ENCODE data around the gene DNMBP.

DNA sequence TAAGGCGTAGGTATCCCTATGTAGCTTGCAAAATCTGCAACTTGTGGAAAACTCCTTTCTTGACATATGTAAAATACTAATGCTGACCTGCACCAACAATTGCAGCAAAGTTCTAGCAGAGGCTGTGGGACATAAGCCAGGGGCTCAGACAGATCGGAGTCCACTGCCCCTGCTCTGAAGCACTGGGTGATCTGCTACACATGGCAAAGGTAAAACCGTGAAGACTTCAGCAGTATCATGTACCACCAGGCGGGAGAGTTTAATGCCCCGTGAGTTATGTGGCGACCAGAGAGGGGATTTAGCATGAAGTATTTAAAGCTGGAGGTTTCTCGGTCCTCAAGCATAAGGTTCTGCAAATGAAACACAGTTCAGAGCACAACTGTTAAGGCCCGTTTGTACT is 150.9 kb downstream of the DNMBP start:
- TF ChIP-seq POLR2AphosphoS5 (IDR thresholded peaks at IDR 0.05; ENCODE audit: low read depth) (no peak), EZH2phosphoT487 (IDR thresholded peaks at IDR 0.05; ENCODE audit: unreplicated experiment) (no peak), CREB1 (CRISPR knock-in tag; IDR thresholded peaks at IDR 0.05; ENCODE audit: low read depth) (no peak), JUNB (IDR thresholded peaks at IDR 0.05; ENCODE audit: unreplicated experiment) (no peak)
- TF ChIP-seq, protein P1, sequence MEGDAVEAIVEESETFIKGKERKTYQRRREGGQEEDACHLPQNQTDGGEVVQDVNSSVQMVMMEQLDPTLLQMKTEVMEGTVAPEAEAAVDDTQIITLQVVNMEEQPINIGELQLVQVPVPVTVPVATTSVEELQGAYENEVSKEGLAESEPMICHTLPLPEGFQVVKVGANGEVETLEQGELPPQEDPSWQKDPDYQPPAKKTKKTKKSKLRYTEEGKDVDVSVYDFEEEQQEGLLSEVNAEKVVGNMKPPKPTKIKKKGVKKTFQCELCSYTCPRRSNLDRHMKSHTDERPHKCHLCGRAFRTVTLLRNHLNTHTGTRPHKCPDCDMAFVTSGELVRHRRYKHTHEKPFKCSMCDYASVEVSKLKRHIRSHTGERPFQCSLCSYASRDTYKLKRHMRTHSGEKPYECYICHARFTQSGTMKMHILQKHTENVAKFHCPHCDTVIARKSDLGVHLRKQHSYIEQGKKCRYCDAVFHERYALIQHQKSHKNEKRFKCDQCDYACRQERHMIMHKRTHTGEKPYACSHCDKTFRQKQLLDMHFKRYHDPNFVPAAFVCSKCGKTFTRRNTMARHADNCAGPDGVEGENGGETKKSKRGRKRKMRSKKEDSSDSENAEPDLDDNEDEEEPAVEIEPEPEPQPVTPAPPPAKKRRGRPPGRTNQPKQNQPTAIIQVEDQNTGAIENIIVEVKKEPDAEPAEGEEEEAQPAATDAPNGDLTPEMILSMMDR (conservative IDR thresholded peaks at IDR 0.05; ENCODE audit: low read depth in 2 of 2), result no peak
- TF ChIP-seq, protein P2, sequence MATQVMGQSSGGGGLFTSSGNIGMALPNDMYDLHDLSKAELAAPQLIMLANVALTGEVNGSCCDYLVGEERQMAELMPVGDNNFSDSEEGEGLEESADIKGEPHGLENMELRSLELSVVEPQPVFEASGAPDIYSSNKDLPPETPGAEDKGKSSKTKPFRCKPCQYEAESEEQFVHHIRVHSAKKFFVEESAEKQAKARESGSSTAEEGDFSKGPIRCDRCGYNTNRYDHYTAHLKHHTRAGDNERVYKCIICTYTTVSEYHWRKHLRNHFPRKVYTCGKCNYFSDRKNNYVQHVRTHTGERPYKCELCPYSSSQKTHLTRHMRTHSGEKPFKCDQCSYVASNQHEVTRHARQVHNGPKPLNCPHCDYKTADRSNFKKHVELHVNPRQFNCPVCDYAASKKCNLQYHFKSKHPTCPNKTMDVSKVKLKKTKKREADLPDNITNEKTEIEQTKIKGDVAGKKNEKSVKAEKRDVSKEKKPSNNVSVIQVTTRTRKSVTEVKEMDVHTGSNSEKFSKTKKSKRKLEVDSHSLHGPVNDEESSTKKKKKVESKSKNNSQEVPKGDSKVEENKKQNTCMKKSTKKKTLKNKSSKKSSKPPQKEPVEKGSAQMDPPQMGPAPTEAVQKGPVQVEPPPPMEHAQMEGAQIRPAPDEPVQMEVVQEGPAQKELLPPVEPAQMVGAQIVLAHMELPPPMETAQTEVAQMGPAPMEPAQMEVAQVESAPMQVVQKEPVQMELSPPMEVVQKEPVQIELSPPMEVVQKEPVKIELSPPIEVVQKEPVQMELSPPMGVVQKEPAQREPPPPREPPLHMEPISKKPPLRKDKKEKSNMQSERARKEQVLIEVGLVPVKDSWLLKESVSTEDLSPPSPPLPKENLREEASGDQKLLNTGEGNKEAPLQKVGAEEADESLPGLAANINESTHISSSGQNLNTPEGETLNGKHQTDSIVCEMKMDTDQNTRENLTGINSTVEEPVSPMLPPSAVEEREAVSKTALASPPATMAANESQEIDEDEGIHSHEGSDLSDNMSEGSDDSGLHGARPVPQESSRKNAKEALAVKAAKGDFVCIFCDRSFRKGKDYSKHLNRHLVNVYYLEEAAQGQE (IDR thresholded peaks at IDR 0.05; ENCODE audit: unreplicated experiment), result no peak

Measured in GM23338 (cell line).